ENCODE measurements around the gene ADAP1.

- no peak for TF ChIP-seq CTCF (IDR thresholded peaks at IDR 0.05)
- no peak for TF ChIP-seq POLR2A (IDR thresholded peaks at IDR 0.05)
Observed at GRCh38 chr7:857661-858060, 96.8 kb downstream of the ADAP1 start.

Data from lower leg skin (tissue), 3 donors.